Measurements from ENCODE around the gene PASD1. TPM values are rescaled to one million over a fixed set of nuclear protein-coding genes. Genes with fewer than 3 reads are reported as not detected.
"Not testable (repeated sequence)": the region's sequence is repeated elsewhere in the genome, so short reads cannot be mapped to it uniquely, and the experiment has no call there.

Gene PASD1
- total RNA-seq, 1 donor from 2014 or later, result not detected

DNA sequence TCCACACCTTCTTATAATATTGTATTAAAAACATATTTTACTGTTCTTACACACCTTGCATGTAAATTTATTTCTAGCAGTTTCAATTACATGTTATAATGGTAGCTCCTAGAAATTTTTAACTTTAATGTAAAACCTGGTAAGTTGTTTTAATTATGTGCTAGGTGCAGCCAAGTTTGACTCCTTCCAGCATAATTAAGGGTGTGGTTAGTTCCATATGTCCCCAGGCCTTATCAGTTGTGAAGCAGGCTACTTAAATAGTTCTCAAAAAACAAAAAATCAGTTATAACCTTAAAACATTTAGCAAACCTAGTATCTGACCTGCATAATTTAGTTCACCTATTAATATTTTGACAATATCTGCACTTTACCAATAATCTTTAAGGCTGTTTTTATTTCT lies 26.9 kb upstream of the PASD1 start:
- Mint-ChIP-seq H3K4me3 (ENCODE audit: unreplicated experiment) (no peak overlapping the region), H3K4me1 (ENCODE audit: low read depth, unreplicated experiment) (no peaks in the 10 kb centered on the region), H3K27ac (ENCODE audit: unreplicated experiment) (no peak overlapping the region), H3K9me3 (ENCODE audit: unreplicated experiment) (no peaks in the 10 kb centered on the region), H3K27me3 (ENCODE audit: unreplicated experiment) (peaks cover 2% of the 10 kb centered on the region), H3K36me3 (ENCODE audit: unreplicated experiment) (no peaks in the 10 kb centered on the region)
- no peak for DNase-seq
- TF ChIP-seq, protein P1, sequence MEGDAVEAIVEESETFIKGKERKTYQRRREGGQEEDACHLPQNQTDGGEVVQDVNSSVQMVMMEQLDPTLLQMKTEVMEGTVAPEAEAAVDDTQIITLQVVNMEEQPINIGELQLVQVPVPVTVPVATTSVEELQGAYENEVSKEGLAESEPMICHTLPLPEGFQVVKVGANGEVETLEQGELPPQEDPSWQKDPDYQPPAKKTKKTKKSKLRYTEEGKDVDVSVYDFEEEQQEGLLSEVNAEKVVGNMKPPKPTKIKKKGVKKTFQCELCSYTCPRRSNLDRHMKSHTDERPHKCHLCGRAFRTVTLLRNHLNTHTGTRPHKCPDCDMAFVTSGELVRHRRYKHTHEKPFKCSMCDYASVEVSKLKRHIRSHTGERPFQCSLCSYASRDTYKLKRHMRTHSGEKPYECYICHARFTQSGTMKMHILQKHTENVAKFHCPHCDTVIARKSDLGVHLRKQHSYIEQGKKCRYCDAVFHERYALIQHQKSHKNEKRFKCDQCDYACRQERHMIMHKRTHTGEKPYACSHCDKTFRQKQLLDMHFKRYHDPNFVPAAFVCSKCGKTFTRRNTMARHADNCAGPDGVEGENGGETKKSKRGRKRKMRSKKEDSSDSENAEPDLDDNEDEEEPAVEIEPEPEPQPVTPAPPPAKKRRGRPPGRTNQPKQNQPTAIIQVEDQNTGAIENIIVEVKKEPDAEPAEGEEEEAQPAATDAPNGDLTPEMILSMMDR (IDR thresholded peaks at IDR 0.05; ENCODE audit: partially characterized antibody, unreplicated experiment), result no peak

DNA sequence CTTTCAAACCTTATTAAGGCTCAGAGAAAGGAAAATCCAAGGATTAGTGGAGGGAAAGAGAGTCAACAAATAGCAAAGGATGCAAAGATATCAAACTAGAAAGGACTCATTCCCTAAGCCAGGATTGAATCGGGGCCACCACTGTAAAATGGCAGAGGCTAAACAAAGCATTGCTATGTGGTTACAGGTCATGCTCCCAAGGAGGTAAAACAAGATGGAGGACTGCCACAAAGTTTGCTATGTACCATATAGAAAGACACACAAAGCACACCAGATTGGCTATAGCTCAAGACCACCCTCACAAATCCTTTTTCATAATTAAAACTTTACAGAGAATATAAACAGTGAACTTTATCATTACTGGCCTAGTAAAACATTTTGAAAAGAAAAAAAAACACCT lies 25.9 kb upstream of the PASD1 start:
- no peak overlapping the region for H3K4me3 Mint-ChIP-seq (ENCODE audit: unreplicated experiment)
- TF ChIP-seq, protein P1 (IDR thresholded peaks at IDR 0.05; ENCODE audit: partially characterized antibody, unreplicated experiment), result no peak
- DNase-seq, result no peak
- H3K36me3 Mint-ChIP-seq (ENCODE audit: unreplicated experiment), result no peaks in the 10 kb centered on the region
- no peak overlapping the region for H3K27ac Mint-ChIP-seq (ENCODE audit: unreplicated experiment)
- peaks cover 2% of the 10 kb centered on the region for H3K27me3 Mint-ChIP-seq (ENCODE audit: unreplicated experiment)
- no peaks in the 10 kb centered on the region for H3K4me1 Mint-ChIP-seq (ENCODE audit: low read depth, unreplicated experiment)
- H3K9me3 Mint-ChIP-seq (ENCODE audit: unreplicated experiment), result no peaks in the 10 kb centered on the region

DNA sequence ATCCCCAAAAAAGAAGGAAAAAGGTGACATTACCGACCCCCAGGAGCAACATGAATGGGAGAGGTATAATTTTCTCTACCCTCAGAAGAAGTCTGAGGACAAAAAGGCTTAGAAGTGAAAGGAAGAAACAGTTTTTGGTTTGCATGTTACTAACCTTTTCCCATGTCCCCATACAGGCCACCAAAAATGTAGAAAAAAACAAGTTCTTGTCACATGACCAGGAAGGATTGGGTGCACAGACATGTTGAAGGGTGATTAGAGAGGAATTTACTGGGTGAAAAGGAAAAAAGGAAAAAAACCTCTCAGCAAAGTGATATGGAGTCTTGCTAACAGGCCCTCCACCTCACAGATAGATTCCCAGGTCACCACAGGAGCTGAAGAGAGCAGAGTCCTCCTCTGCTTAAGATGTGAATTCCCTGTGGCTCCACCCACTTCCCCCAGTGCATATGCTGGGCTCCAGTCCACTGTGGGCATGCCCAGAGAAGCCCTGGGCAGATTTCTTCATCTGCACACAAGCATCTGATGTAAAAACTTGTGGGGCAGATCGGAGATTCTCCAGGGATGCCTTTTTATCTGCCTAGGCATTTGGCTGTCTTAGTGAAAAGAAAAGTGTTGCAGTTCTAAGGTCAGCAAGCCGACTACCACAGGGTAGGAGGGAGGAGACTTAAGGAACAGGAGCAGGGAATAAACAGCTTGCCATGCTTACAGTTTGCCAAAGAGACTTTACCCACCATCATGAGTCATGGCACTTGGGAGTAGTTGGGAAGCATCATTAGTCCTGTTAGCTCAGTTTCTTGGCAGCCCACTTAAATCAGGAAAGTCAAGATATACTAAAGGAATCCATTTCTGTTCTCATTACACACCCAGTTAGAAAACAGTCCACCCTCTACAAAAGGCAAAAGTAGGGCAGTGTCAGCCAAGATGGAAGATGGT lies 25.0 kb upstream of the PASD1 start:
- Mint-ChIP-seq H3K9me3 (ENCODE audit: unreplicated experiment) (no peaks in the 10 kb centered on the region), H3K36me3 (ENCODE audit: unreplicated experiment) (no peaks in the 10 kb centered on the region), H3K4me1 (ENCODE audit: low read depth, unreplicated experiment) (no peaks in the 10 kb centered on the region), H3K27me3 (ENCODE audit: unreplicated experiment) (peaks cover 2% of the 10 kb centered on the region), H3K4me3 (ENCODE audit: unreplicated experiment) (no peak overlapping the region), H3K27ac (ENCODE audit: unreplicated experiment) (no peak overlapping the region)
- DNase-seq, result no peak
- TF ChIP-seq, protein P1 (IDR thresholded peaks at IDR 0.05; ENCODE audit: partially characterized antibody, unreplicated experiment), result no peak

DNA sequence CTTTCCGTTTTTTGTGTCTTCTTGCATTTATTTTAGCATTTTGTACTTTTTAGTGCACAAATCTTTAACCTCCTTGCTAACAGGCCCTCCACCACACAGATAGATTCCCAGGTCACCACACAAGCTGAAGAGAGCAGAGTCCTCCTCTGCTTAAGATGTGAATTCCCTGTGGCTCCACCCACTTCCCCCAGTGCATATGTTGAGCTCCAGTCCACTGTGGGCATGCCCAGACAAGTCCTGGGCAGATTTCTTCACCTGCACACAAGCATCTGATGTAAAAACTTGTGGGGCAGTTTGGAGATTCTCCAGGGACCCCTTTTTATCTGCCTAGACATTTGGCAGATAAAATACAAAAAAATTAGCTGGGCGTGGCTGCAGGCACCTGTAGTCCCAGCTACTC lies 19.8 kb upstream of the PASD1 start:
- H3K27me3 Mint-ChIP-seq (ENCODE audit: unreplicated experiment), result peaks cover 2% of the 10 kb centered on the region
- TF ChIP-seq, protein P1 (IDR thresholded peaks at IDR 0.05; ENCODE audit: partially characterized antibody, unreplicated experiment), result no peak
- H3K4me3 Mint-ChIP-seq (ENCODE audit: unreplicated experiment), result no peak overlapping the region
- no peaks in the 10 kb centered on the region for H3K9me3 Mint-ChIP-seq (ENCODE audit: unreplicated experiment)
- H3K36me3 Mint-ChIP-seq (ENCODE audit: unreplicated experiment), result no peaks in the 10 kb centered on the region
- peak overlapping the region; percentile 60 for H3K27ac Mint-ChIP-seq (ENCODE audit: unreplicated experiment)
- H3K4me1 Mint-ChIP-seq (ENCODE audit: low read depth, unreplicated experiment), result no peaks in the 10 kb centered on the region
- DNase-seq, result no peak

DNA sequence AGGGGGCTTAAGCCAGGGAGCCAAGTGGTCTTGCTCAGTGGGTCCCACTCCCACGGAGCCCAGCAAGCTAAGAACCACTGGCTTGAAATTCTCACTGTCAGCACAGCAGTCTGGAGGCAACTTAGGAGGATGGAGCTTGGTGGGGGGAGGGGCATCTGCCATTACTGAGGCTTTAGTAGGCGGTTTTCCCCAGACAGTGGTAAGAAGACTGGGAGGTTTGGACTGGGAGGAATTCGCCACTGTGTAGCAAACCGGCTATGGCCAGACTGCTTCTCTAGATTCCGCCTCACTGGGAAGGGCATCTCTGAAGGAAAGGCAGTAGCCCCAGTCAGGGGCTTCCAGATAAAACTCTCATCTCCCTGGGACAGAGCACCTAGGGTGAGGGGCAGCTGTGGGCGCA lies 17.2 kb upstream of the PASD1 start:
- not testable (repeated sequence) for DNase-seq

DNA sequence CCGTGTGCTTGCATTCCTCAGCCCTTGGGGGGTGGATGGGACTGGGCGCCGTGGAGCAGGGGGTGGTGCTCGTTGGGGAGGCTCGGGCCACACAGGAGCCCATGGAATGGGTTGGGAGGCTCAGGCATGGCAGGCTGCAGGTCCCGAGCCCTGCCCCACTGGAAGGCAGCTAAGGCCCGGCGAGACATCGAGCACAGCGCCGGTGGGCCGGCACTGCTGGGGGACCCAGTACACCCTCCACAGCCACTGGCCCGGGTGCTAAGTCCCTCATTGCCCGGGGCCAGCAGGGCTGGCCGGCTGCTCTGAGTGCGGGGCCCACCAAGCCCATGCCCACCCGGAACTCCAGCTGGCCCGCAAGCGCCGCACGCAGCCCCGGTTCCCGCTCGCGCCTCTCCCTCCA lies 12.3 kb upstream of the PASD1 start:
- H3K4me1 Mint-ChIP-seq (ENCODE audit: low read depth, unreplicated experiment); DNase-seq; H3K36me3 Mint-ChIP-seq (ENCODE audit: unreplicated experiment); H3K27ac Mint-ChIP-seq (ENCODE audit: unreplicated experiment); H3K9me3 Mint-ChIP-seq (ENCODE audit: unreplicated experiment); H3K4me3 Mint-ChIP-seq (ENCODE audit: unreplicated experiment); H3K27me3 Mint-ChIP-seq (ENCODE audit: unreplicated experiment): not testable (repeated sequence)

More for the DNA sequence above, 17.2 kb upstream of the PASD1 start:
- not testable (repeated sequence) for H3K27me3 Mint-ChIP-seq (ENCODE audit: unreplicated experiment); H3K4me3 Mint-ChIP-seq (ENCODE audit: unreplicated experiment); H3K9me3 Mint-ChIP-seq (ENCODE audit: unreplicated experiment); H3K4me1 Mint-ChIP-seq (ENCODE audit: low read depth, unreplicated experiment); H3K27ac Mint-ChIP-seq (ENCODE audit: unreplicated experiment); H3K36me3 Mint-ChIP-seq (ENCODE audit: unreplicated experiment)

Data from glutamatergic neuron (in vitro differentiated cells).